IMR-90 (cell line): ENCODE results near the gene FAM221A. TPM values are rescaled to one million over a fixed set of nuclear protein-coding genes. Genes with fewer than 3 reads are reported as not detected.

Experiments used
- ATAC-seq: fragments of 200-7000 bp; cut with Tn5 transposase; 2 replicates; pipeline ENCODE4 v1.9.1; 2020; ENCODE audit warnings: low read depth, mild to moderate bottlenecking, moderate library complexity
- BruUV-seq: library from RNA; stranded (reverse); fragments of 400-500 nt; replicated peaks from 2 replicates; lab custom pipeline; 2021; lab: Mats Ljungman, UMichigan
- CTCF ChIA-PET: fragments of 300-600 bp; formaldehyde crosslinking; extraction: SDS; loops from one replicate; lab custom pipeline; 2021; ENCODE audit warnings: antibody characterized with exemption; lab: Yijun Ruan, JAX
- POLR2A ChIA-PET: fragments of 300-600 bp; sonication (Branson Sonifier 250); formaldehyde crosslinking; loops from one replicate; lab custom pipeline; 2022; ENCODE audit warnings: antibody characterized with exemption; ENCODE audit not compliant: unreplicated experiment; lab: Charles Lee
- DNase-seq: peaks from one replicate; pipeline ENCODE4 v3.0.0; 2013
- H2AFZ ChIP-seq: replicated peaks from 2 replicates; pipeline ENCODE3; 2013; ENCODE audit warnings: low read length, mild to moderate bottlenecking; ENCODE audit not compliant: poor library complexity
- H2AK5ac ChIP-seq: 2 replicates; pipeline ENCODE4 v1.6.1; 2013; ENCODE audit warnings: low read depth, low read length, inconsistent platforms
- H2AK9ac ChIP-seq: replicated peaks from 2 replicates; pipeline ENCODE3; 2013; ENCODE audit warnings: mild to moderate bottlenecking, low read depth, low read length, moderate library complexity; ENCODE audit not compliant: poor library complexity
- H2BK120ac ChIP-seq: 2 replicates; pipeline ENCODE4 v1.6.1; 2013; ENCODE audit warnings: low read depth, low read length, inconsistent platforms
- H2BK15ac ChIP-seq: 3 replicates; pipeline ENCODE4 v1.6.1; 2013; ENCODE audit warnings: low read depth, low read length, inconsistent platforms
- H2BK20ac ChIP-seq: 2 replicates; pipeline ENCODE4 v1.6.1; 2013; ENCODE audit warnings: low read depth, mild to moderate bottlenecking, inconsistent platforms, low read length, moderate library complexity
- H2BK5ac ChIP-seq: 2 replicates; pipeline ENCODE4 v1.6.1; 2013; ENCODE audit warnings: mild to moderate bottlenecking, low read depth, low read length, inconsistent platforms; ENCODE audit not compliant: poor library complexity, severe bottlenecking
- H3K14ac ChIP-seq: replicated peaks from 2 replicates; pipeline ENCODE4 v1.6.1; 2013; ENCODE audit warnings: low read depth, low read length, inconsistent platforms
- H3K18ac ChIP-seq: 2 replicates; pipeline ENCODE4 v1.6.1; 2013; ENCODE audit warnings: low read depth, low read length, control low read depth
- H3K23ac ChIP-seq: 2 replicates; pipeline ENCODE4 v1.6.1; 2013; ENCODE audit warnings: low read depth, low read length, inconsistent platforms
- H3K27ac ChIP-seq: 2 replicates; pipeline ENCODE4 v1.5.1; 2013; ENCODE audit warnings: mild to moderate bottlenecking, control low read depth, low read length; ENCODE audit not compliant: insufficient read depth
- H3K27me3 ChIP-seq: 2 replicates; pipeline ENCODE4 v1.6.1; 2013; ENCODE audit warnings: low read length; ENCODE audit not compliant: control insufficient read depth, insufficient read depth
- H3K36me3 ChIP-seq: 2 replicates; pipeline ENCODE4 v1.6.1; 2013; ENCODE audit warnings: low read length, mixed read lengths; ENCODE audit not compliant: control insufficient read depth, insufficient read depth
- H3K4ac ChIP-seq: 2 replicates; pipeline ENCODE4 v1.6.1; 2013; ENCODE audit warnings: low read depth, low read length, inconsistent platforms
- H3K4me1 ChIP-seq: 2 replicates; pipeline ENCODE4 v1.6.1; 2013; ENCODE audit warnings: low read length, mixed read lengths; ENCODE audit not compliant: control insufficient read depth, insufficient read depth
- H3K4me2 ChIP-seq: 2 replicates; pipeline ENCODE4 v1.6.1; 2013; ENCODE audit warnings: low read depth, mild to moderate bottlenecking, control low read depth, low read length, moderate library complexity
- H3K4me3 ChIP-seq: 2 replicates; pipeline ENCODE4 v1.5.1; 2013; ENCODE audit warnings: low read depth, mild to moderate bottlenecking, control low read depth, low read length, moderate library complexity; ENCODE audit not compliant: insufficient read depth
- H3K56ac ChIP-seq: 2 replicates; pipeline ENCODE4 v1.6.1; 2013; ENCODE audit warnings: low read length, inconsistent platforms; ENCODE audit not compliant: insufficient read depth; ENCODE audit errors: extremely low read depth
- H3K79me1 ChIP-seq, 2 experiments: 2 replicates each; pipeline ENCODE4 v1.6.1; 2013; ENCODE audit warnings: low read length in 2 of 2, inconsistent platforms in 1 of 2, low read depth in 1 of 2
- H3K9ac ChIP-seq: 2 replicates; pipeline ENCODE4 v1.6.1; 2013; ENCODE audit warnings: low read depth, low read length, control low read depth
- H3K9me1 ChIP-seq: 2 replicates; pipeline ENCODE4 v1.6.1; 2013; ENCODE audit warnings: low read length, inconsistent platforms; ENCODE audit not compliant: insufficient read depth
- H3K9me3 ChIP-seq: 2 replicates; pipeline ENCODE4 v1.6.1; 2013; ENCODE audit warnings: low read length; ENCODE audit not compliant: control insufficient read depth, insufficient read depth
- H4K20me1 ChIP-seq: 2 replicates; pipeline ENCODE4 v1.6.1; 2013; ENCODE audit warnings: low read length, inconsistent platforms; ENCODE audit not compliant: insufficient read depth
- H4K5ac ChIP-seq: 2 replicates; pipeline ENCODE4 v1.6.1; 2013; ENCODE audit warnings: mild to moderate bottlenecking, low read depth, low read length, control low read depth
- H4K8ac ChIP-seq, 2 experiments: 2 replicates each; pipeline ENCODE4 v1.6.1; 2013; ENCODE audit warnings: low read depth in 2 of 2, low read length in 2 of 2, control low read depth in 1 of 2, inconsistent platforms in 1 of 2
- H4K91ac ChIP-seq: 2 replicates; pipeline ENCODE4 v1.6.1; 2013; ENCODE audit warnings: low read depth, low read length, inconsistent platforms; ENCODE audit not compliant: insufficient read depth
- CEBPB ChIP-seq: IDR thresholded peaks from 2 replicates; pipeline ENCODE4 v1.6.1; 2012; ENCODE audit warnings: low read depth, low read length, improper control_type of control experiment
- CTCF ChIP-seq: conservative IDR thresholded peaks from 2 replicates; pipeline ENCODE4 v1.5.1; 2012; ENCODE audit warnings: mild to moderate bottlenecking, low read depth, low read length, improper control_type of control experiment
- ELK1 ChIP-seq: fragments of 150-350 bp; IDR thresholded peaks from 2 replicates; pipeline ENCODE4 v1.6.1; 2016; ENCODE audit warnings: low read depth, mild to moderate bottlenecking, low read length, moderate library complexity, borderline replicate concordance
- FOS ChIP-seq: fragments of 150-350 bp; IDR thresholded peaks from 2 replicates; pipeline ENCODE4 v1.6.1; 2016; ENCODE audit warnings: low read depth, low read length
- MAFK ChIP-seq: IDR thresholded peaks from 2 replicates; pipeline ENCODE4 v1.6.1; 2012; ENCODE audit warnings: low read depth, low read length, improper control_type of control experiment
- MAZ ChIP-seq: IDR thresholded peaks from 2 replicates; pipeline ENCODE4 v1.6.1; 2012; ENCODE audit warnings: low read depth, mild to moderate bottlenecking, low read length, improper control_type of control experiment, moderate library complexity, borderline replicate concordance
- MXI1 ChIP-seq: IDR thresholded peaks from 2 replicates; pipeline ENCODE4 v1.6.1; 2012; ENCODE audit warnings: low read depth, mild to moderate bottlenecking, low read length, moderate library complexity, borderline replicate concordance
- POLR2A ChIP-seq: IDR thresholded peaks from 2 replicates; pipeline ENCODE4 v1.6.1; 2012; ENCODE audit warnings: mild to moderate bottlenecking, low read depth, low read length
- RCOR1 ChIP-seq: IDR thresholded peaks from 2 replicates; pipeline ENCODE4 v1.6.1; 2012; ENCODE audit warnings: mild to moderate bottlenecking, low read length, improper control_type of control experiment; ENCODE audit not compliant: insufficient replicate concordance
- RFX5 ChIP-seq: IDR thresholded peaks from 2 replicates; pipeline ENCODE4 v1.8.0; 2012; ENCODE audit warnings: low read depth, mild to moderate bottlenecking, low read length, moderate library complexity
- SMC3 ChIP-seq: fragments of 150-350 bp; IDR thresholded peaks from 2 replicates; pipeline ENCODE4 v1.6.1; 2016; ENCODE audit warnings: low read depth, mild to moderate bottlenecking, antibody characterized with exemption, low read length, moderate library complexity
- USF2 ChIP-seq: fragments of 150-350 bp; IDR thresholded peaks from 2 replicates; pipeline ENCODE4 v1.6.1; 2017; ENCODE audit warnings: mild to moderate bottlenecking, antibody characterized with exemption, low read length, low read depth
- WGBS, 2 experiments: methylation state at CpG; one replicate each; pipeline versions ENCODE4 v1.1.5 to v1.1.7; 2013; ENCODE audit warnings: missing lambda C conversion rate in 2 of 2; ENCODE audit not compliant: insufficient read length in 1 of 2; ENCODE audit errors: extremely low coverage in 2 of 2; 5-methylcytosine and 5-hydroxymethylcytosine counted together
- dilution Hi-C: fragments of 300-500 bp; cut with HindIII; formaldehyde crosslinking; loops from one replicate; pipeline ENCODE4 v1.14.3; 2018; ENCODE audit warnings: low sequenced_read_pairs; ENCODE audit not compliant: unreplicated experiment
- in situ Hi-C: fragments of 300-500 bp; cut with MboI; formaldehyde crosslinking; loops from 3 replicates; pipeline ENCODE4 v1.14.3; 2019; ENCODE audit warnings: low sequenced_read_pairs, inconsistent platforms, mixed read lengths
- intact Hi-C: fragments of 100-400 bp; cut with micrococcal nuclease; formaldehyde crosslinking; loops from 2 replicates; pipeline ENCODE4 v1.10.0; 2022
- polyA plus RNA-seq, 3 experiments: library from polyadenylated mRNA; depleted of rRNA; stranded (reverse); fragments of >200 nt; gene quantifications; 2 replicates each; pipeline ENCODE4 v1.2.3, GENCODE V29; 2012; ENCODE audit warnings: low replicate concordance in 1 of 3
- total RNA-seq: library from RNA; depleted of rRNA; stranded (reverse); fragments of >200 nt; gene quantifications from 2 replicates; pipeline ENCODE4 v1.2.3, GENCODE V29; 2012

FAM221A gene
- total and polyA plus RNA-seq, 2 of the 4 experiments (the other 2 are of a cell fraction): 1.1 to 2.1 TPM

- BruUV-seq: no TSS peak
- ATAC-seq (no peak), DNase-seq (no peak)
Measured at GRCh38 chr7:23717788-23718187, 37.8 kb downstream of the FAM221A start.

More at GRCh38 chr7:23717788-23718187, 37.8 kb downstream of the FAM221A start:
- dilution Hi-C loops (loop anchor here (25.0 kb wide), 1 partner anchor 130 kb away; the partner anchor contains the start of gene CCDC126), in situ Hi-C loops (no loop called here), intact Hi-C loops (loop anchor here (10.0 kb wide), 1 partner anchor 857 kb away; the partner anchor contains the start of gene PALS2)
- H4K8ac ChIP-seq: no peak overlapping the region
- H3K4me3 ChIP-seq: no peak overlapping the region
- no peaks in the 10 kb centered on the region for H3K9me3 ChIP-seq
- TF ChIP-seq MAZ (no peak), CTCF (no peak), SMC3 (no peak), CEBPB (no peak), ELK1 (no peak), RFX5 (no peak), RCOR1 (no peak), FOS (no peak), POLR2A (no peak), MAFK (no peak), MXI1 (no peak), USF2 (no peak)
- no peaks in the 10 kb centered on the region for H3K36me3 ChIP-seq
- H2BK15ac ChIP-seq: no peak overlapping the region
- no peak overlapping the region for H3K18ac ChIP-seq
- no peak overlapping the region for H3K23ac ChIP-seq
- peaks cover 2% of the 10 kb centered on the region; the same call in 1 of the 2 replicates for H3K4me1 ChIP-seq
- no CpG with 5 or more reads among the region's 1 CpG for WGBS, 2 experiments
- no peak overlapping the region for H3K27ac ChIP-seq
- no peak overlapping the region for H2BK120ac ChIP-seq
- no peak overlapping the region for H3K14ac ChIP-seq
- H2AK5ac ChIP-seq: no peak overlapping the region
- H2BK20ac ChIP-seq: no peak overlapping the region
- H2BK5ac ChIP-seq: no peak overlapping the region
- no peak overlapping the region for H4K91ac ChIP-seq
- H3K9me1 ChIP-seq: no peaks in the 10 kb centered on the region
- no peak overlapping the region for H2AK9ac ChIP-seq
- H3K56ac ChIP-seq: no peak overlapping the region
- no peak overlapping the region for H3K4ac ChIP-seq
- POLR2A ChIA-PET: no interaction called here
- CTCF ChIA-PET: no interaction called here
- no peak overlapping the region for H3K4me2 ChIP-seq
- no peak overlapping the region for H3K9ac ChIP-seq
- no peak overlapping the region for H4K5ac ChIP-seq
- H3K27me3 ChIP-seq: no peaks in the 10 kb centered on the region
- H4K20me1 ChIP-seq: no peaks in the 10 kb centered on the region; the same call in 1 of the 2 replicates
- no peaks in the 10 kb centered on the region for H3K79me1 ChIP-seq
- no peak overlapping the region for H2AFZ ChIP-seq
